Fibroblast of lung (primary cell): ENCODE measurements around the gene ZNF253.

Experiments
- CTCF ChIP-seq, 2 donors: IDR thresholded peaks in 1 of 2; conservative IDR thresholded peaks in 1 of 2; 1 replicate in 1 of 2; 2 replicates in 1 of 2; pipeline ENCODE4 v1.5.1; 2011 to 2012; ENCODE audit warnings: low read length in 2 of 2, control low read depth in 1 of 2, inconsistent platforms in 1 of 2, low read depth in 1 of 2, mild to moderate bottlenecking in 1 of 2
- EZH2 ChIP-seq: IDR thresholded peaks from 2 replicates; pipeline ENCODE4 v1.5.1; 2012; ENCODE audit warnings: low read length, control low read depth, mild to moderate bottlenecking; ENCODE audit errors: missing control alignments

- TF ChIP-seq CTCF (conservative IDR thresholded peaks at IDR 0.05 in 1 of 2, IDR thresholded peaks at IDR 0.05 in 1 of 2; ENCODE audit: low read depth in 1 of 2, low read length in 2 of 2) (no peak), EZH2 (no peak)
Observed at GRCh38 chr19:19866611-19867248, 1.0 kb downstream of the ZNF253 start.
